PC-3 (cell line): ENCODE results near the gene R3HDM2. TPM values are rescaled to one million over a fixed set of nuclear protein-coding genes. Genes with fewer than 3 reads are reported as not detected.

ENCODE experiments used
- ATAC-seq: fragments of 200-7000 bp; cut with Tn5 transposase; 2 replicates; pipeline ENCODE4 v1.9.1; 2020; ENCODE audit warnings: mild to moderate bottlenecking, moderate library complexity
- BruUV-seq: library from RNA; stranded (reverse); fragments of 400-500 nt; replicated peaks from 2 replicates; lab custom pipeline; 2021; lab: Mats Ljungman, UMichigan
- CTCF ChIA-PET: fragments of 300-600 bp; sonication (Branson Sonifier 250); formaldehyde crosslinking; loops from one replicate; lab custom pipeline; 2022; ENCODE audit warnings: antibody characterized with exemption; lab: Charles Lee
- POLR2A ChIA-PET: fragments of 300-600 bp; sonication (Branson Sonifier 250); formaldehyde crosslinking; loops from one replicate; lab custom pipeline; 2022; ENCODE audit warnings: antibody characterized with exemption; ENCODE audit not compliant: unreplicated experiment; lab: Charles Lee
- DNase-seq: peaks from one replicate; pipeline ENCODE4 v3.0.0-alpha.2; 2015
- H2AFZ ChIP-seq: fragments of 300-600 bp; sonication (generic); 2 replicates; pipeline ENCODE4 v1.6.0; 2016; ENCODE audit warnings: antibody characterized with exemption, low read length
- H3F3A ChIP-seq: fragments of 300-600 bp; sonication (generic); one replicate; pipeline ENCODE4 v1.6.0; 2017; ENCODE audit warnings: antibody characterized with exemption, low read length, control low read depth, mild to moderate bottlenecking; ENCODE audit not compliant: unreplicated experiment
- H3K27ac ChIP-seq: fragments of 300-600 bp; sonication (generic); 2 replicates; pipeline ENCODE4 v1.5.1; 2016; ENCODE audit warnings: mild to moderate bottlenecking, low read length
- H3K27me3 ChIP-seq: fragments of 300-600 bp; sonication (generic); 2 replicates; pipeline ENCODE4 v1.6.1; 2016; ENCODE audit warnings: low read length, mixed read lengths
- H3K36me3 ChIP-seq: fragments of 300-600 bp; sonication (generic); 2 replicates; pipeline ENCODE4 v1.6.1; 2016; ENCODE audit warnings: low read depth, mixed run types, low read length, mixed read lengths
- H3K4me1 ChIP-seq: fragments of 300-600 bp; sonication (generic); 2 replicates; pipeline ENCODE4 v1.5.1; 2016; ENCODE audit warnings: low read length; ENCODE audit not compliant: insufficient read depth
- H3K4me2 ChIP-seq: fragments of 300-600 bp; sonication (generic); 2 replicates; pipeline ENCODE4 v1.6.0; 2016; ENCODE audit warnings: low read length
- H3K4me3 ChIP-seq: fragments of 300-600 bp; sonication (generic); 2 replicates; pipeline ENCODE4 v1.5.1; 2016; ENCODE audit warnings: mild to moderate bottlenecking, low read length, mixed read lengths
- H3K79me2 ChIP-seq: fragments of 300-600 bp; sonication (generic); 2 replicates; pipeline ENCODE4 v1.6.1; 2017; ENCODE audit warnings: low read length, mixed read lengths
- H3K9ac ChIP-seq: fragments of 300-600 bp; sonication (generic); 2 replicates; pipeline ENCODE4 v1.6.0; 2016; ENCODE audit warnings: mild to moderate bottlenecking, low read length
- H3K9me2 ChIP-seq: fragments of 300-600 bp; sonication (generic); replicated peaks from 2 replicates; pipeline ENCODE4 v1.6.1; 2016; ENCODE audit warnings: mixed run types, low read length, mixed read lengths
- H3K9me3 ChIP-seq: fragments of 300-600 bp; sonication (generic); 2 replicates; pipeline ENCODE4 v1.6.1; 2016; ENCODE audit warnings: low read length, mixed read lengths
- H4K20me1 ChIP-seq: fragments of 300-600 bp; sonication (generic); 2 replicates; pipeline ENCODE4 v1.6.1; 2016; ENCODE audit warnings: low read length, mixed read lengths
- EZH2 ChIP-seq: fragments of 300-600 bp; sonication (generic); IDR thresholded peaks from one replicate; pipeline ENCODE4 v1.6.1; 2017; ENCODE audit warnings: antibody characterized with exemption, mild to moderate bottlenecking, low read length; ENCODE audit not compliant: unreplicated experiment
- EZH2phosphoT487 ChIP-seq: fragments of 300-600 bp; sonication (generic); IDR thresholded peaks from 2 replicates; pipeline ENCODE4 v1.6.1; 2018; ENCODE audit warnings: mild to moderate bottlenecking, antibody characterized with exemption, low read length, borderline replicate concordance
- intact Hi-C: fragments of 100-400 bp; cut with micrococcal nuclease; formaldehyde crosslinking; loops from 2 replicates; pipeline ENCODE4 v1.9.0; 2023
- total RNA-seq: library from RNA; depleted of rRNA; stranded (reverse); fragments of >200 nt; gene quantifications from 2 replicates; pipeline ENCODE4 v1.2.3, GENCODE V29; 2014
- TF ChIP-seq, protein P1 (sequence below): fragments of 300-600 bp; sonication (generic); conservative IDR thresholded peaks from 2 replicates; pipeline ENCODE4 v1.5.1; 2017; ENCODE audit warnings: antibody characterized with exemption, low read depth, mild to moderate bottlenecking, low read length

R3HDM2 gene
- total RNA-seq, 1 experiment from 2014 or later: 14.0 TPM

DNA sequence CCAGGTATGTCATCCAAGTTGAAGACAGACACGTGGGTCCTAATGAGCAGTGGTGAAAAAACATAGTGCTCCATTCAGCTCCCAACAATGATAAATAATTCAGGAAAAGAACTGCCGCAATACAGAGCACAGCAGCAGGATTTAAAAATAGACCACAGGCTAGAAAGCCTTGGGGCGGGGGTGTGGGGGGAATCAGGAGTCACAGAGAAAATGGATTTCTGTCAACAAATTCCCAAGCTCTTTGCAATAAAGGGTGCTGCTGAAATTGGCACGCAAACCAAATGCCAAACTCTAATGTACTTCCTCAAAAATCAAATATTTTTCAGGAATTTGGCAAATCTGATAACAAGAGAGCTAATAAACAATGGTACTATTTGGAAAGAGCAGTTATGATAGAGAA lies 58.6 kb downstream of the R3HDM2 start:
- intact Hi-C loops: no loop called here
- no peaks in the 10 kb centered on the region for H3K79me2 ChIP-seq
- no peaks in the 10 kb centered on the region for H3K9me2 ChIP-seq
- H3K4me3 ChIP-seq: no peak overlapping the region
- CTCF ChIA-PET: no interaction called here
- ATAC-seq (no peak), DNase-seq (no peak)
- POLR2A ChIA-PET: no interaction called here
- no peak overlapping the region for H3K27ac ChIP-seq
- no TSS peak for BruUV-seq
- no peaks in the 10 kb centered on the region for H3K4me1 ChIP-seq
- TF ChIP-seq EZH2phosphoT487 (no peak), EZH2 (no peak)
- TF ChIP-seq, protein P1, sequence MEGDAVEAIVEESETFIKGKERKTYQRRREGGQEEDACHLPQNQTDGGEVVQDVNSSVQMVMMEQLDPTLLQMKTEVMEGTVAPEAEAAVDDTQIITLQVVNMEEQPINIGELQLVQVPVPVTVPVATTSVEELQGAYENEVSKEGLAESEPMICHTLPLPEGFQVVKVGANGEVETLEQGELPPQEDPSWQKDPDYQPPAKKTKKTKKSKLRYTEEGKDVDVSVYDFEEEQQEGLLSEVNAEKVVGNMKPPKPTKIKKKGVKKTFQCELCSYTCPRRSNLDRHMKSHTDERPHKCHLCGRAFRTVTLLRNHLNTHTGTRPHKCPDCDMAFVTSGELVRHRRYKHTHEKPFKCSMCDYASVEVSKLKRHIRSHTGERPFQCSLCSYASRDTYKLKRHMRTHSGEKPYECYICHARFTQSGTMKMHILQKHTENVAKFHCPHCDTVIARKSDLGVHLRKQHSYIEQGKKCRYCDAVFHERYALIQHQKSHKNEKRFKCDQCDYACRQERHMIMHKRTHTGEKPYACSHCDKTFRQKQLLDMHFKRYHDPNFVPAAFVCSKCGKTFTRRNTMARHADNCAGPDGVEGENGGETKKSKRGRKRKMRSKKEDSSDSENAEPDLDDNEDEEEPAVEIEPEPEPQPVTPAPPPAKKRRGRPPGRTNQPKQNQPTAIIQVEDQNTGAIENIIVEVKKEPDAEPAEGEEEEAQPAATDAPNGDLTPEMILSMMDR: no peak
- no peak overlapping the region for H2AFZ ChIP-seq
- no peaks in the 10 kb centered on the region for H3K27me3 ChIP-seq
- H3K36me3 ChIP-seq: no peaks in the 10 kb centered on the region
- no peaks in the 10 kb centered on the region for H3F3A ChIP-seq
- no peaks in the 10 kb centered on the region for H4K20me1 ChIP-seq
- no peak overlapping the region for H3K4me2 ChIP-seq
- no peaks in the 10 kb centered on the region for H3K9me3 ChIP-seq
- no peak overlapping the region for H3K9ac ChIP-seq

DNA sequence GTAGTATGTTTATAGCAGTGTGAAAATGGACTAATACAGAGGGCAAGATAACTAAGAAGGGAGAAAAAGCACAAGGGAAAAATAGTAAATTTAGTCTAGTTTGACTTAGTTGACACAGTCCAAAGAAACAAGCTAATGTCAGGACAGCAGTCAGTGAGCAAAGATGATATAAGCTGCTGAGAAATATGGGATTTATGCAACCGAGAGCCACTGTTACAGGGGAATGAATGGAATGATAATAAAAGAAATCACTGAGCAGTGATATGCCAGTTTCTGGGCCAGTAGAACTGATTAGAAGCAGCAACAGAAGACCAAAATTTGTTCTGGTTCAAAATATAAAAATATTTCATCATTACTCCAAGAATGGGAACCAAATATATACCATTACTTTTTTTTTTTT lies 60.1 kb downstream of the R3HDM2 start:
- intact Hi-C loops: no loop called here
- H3K36me3 ChIP-seq: peaks cover 5% of the 10 kb centered on the region; the same call in 1 of the 2 replicates
- H2AFZ ChIP-seq: no peak overlapping the region
- TF ChIP-seq EZH2phosphoT487: no peak
- TF ChIP-seq, protein P1: no peak
- TF ChIP-seq EZH2: no peak
- H4K20me1 ChIP-seq: no peaks in the 10 kb centered on the region
- ATAC-seq (no peak), DNase-seq (no peak)
- ChIA-PET CTCF (no interaction called here), POLR2A (no interaction called here)
- no peak overlapping the region for H3K4me2 ChIP-seq
- no peaks in the 10 kb centered on the region for H3F3A ChIP-seq
- no peaks in the 10 kb centered on the region for H3K4me1 ChIP-seq
- H3K9ac ChIP-seq: no peak overlapping the region
- no peaks in the 10 kb centered on the region for H3K79me2 ChIP-seq
- H3K9me3 ChIP-seq: no peaks in the 10 kb centered on the region
- no TSS peak for BruUV-seq
- no peak overlapping the region for H3K4me3 ChIP-seq
- no peaks in the 10 kb centered on the region for H3K9me2 ChIP-seq
- no peaks in the 10 kb centered on the region for H3K27me3 ChIP-seq
- H3K27ac ChIP-seq: no peak overlapping the region

DNA sequence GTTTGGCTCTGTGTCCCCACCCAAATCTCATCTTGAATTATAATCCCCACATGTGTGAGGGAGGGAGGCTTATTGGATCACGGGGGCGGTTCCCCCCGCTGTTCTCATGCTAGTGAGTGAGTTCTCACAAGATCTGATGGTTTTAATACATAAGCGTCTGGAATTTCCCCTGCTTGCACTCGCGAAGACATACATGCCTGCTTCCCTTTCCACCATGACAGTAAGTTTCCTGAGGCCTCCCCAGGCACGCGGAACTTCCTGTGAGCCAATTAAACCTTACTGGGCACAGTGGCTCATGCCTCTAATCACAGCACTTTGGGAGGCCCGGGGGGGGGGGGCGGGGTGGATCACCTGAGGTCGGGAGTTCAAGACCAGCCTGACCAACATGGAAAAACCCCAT lies 60.8 kb downstream of the R3HDM2 start:
- H3K4me1 ChIP-seq: no peaks in the 10 kb centered on the region
- no peak for ATAC-seq

More for the DNA sequence above, 60.8 kb downstream of the R3HDM2 start:
- BruUV-seq: no TSS peak
- ChIA-PET CTCF (no interaction called here), POLR2A (no interaction called here)
- intact Hi-C loops: no loop called here
- no peak overlapping the region for H3K9ac ChIP-seq
- H2AFZ ChIP-seq: no peak overlapping the region
- no peaks in the 10 kb centered on the region for H3K79me2 ChIP-seq
- peaks cover 5% of the 10 kb centered on the region; the same call in 1 of the 2 replicates for H3K36me3 ChIP-seq
- no peaks in the 10 kb centered on the region for H3K9me2 ChIP-seq
- no peaks in the 10 kb centered on the region for H3F3A ChIP-seq
- no peak overlapping the region for H3K4me2 ChIP-seq
- H3K4me3 ChIP-seq: no peak overlapping the region
- DNase-seq: no peak
- H3K27me3 ChIP-seq: no peaks in the 10 kb centered on the region
- H4K20me1 ChIP-seq: no peaks in the 10 kb centered on the region
- TF ChIP-seq, protein P1: no peak
- no peak for TF ChIP-seq EZH2phosphoT487
- no peak for TF ChIP-seq EZH2
- no peaks in the 10 kb centered on the region for H3K9me3 ChIP-seq
- no peak overlapping the region for H3K27ac ChIP-seq
